Measurements from ENCODE around the gene TMC3.

The TMC3 gene

GRCh38 chr15:81373775-81374395 is at the start of gene TMC3:
TMC3 (minus strand) TSS chr15:81374213; CDS start chr15:81374077, 136 bp downstream.
- Histone ChIP-seq H3K27ac (ENCODE audit: low read depth, low read length, poor library complexity, severe bottlenecking) (no peak within 1 kb of the TSS), H3K4me3 (ENCODE audit: low read depth, low read length, poor library complexity, severe bottlenecking) (no peak within 1 kb of the TSS), H3K4me2 (ENCODE audit: low read length) (no peak within 1 kb of the TSS), H3K9me2 (ENCODE audit: low read depth, low read length) (no peaks in the 10 kb centered on the region), H3K79me2 (ENCODE audit: insufficient read depth, low read length) (no peaks in the 10 kb centered on the region), H3K9me3 (ENCODE audit: low read length) (no peaks in the 10 kb centered on the region), H2AFZ (ENCODE audit: low read length) (no peak within 1 kb of the TSS), H3K27me3 (ENCODE audit: insufficient read depth, low read length) (no peaks in the 10 kb centered on the region), H3F3A (ENCODE audit: insufficient read depth, low read length) (no peaks in the 10 kb centered on the region), H3K9ac (ENCODE audit: low read length) (no peak within 1 kb of the TSS), H4K20me1 (ENCODE audit: insufficient read depth, low read length) (no peaks in the 10 kb centered on the region), H3K4me1 (ENCODE audit: insufficient read depth, low read length, severe bottlenecking) (no peaks in the 10 kb centered on the region), H3K36me3 (ENCODE audit: insufficient read depth, low read length) (no peaks in the 10 kb centered on the region)
- TF ChIP-seq CTCF (IDR thresholded peaks at IDR 0.05; ENCODE audit: low read length) (no peak), EZH2 (IDR thresholded peaks at IDR 0.05; ENCODE audit: borderline replicate concordance, low read length) (no peak)

GRCh38 chr15:81421461-81421860 is 47.4 kb upstream of the TMC3 start:
- H3K4me3 ChIP-seq (ENCODE audit: low read depth, low read length, poor library complexity, severe bottlenecking), result no peak overlapping the region
- H4K20me1 ChIP-seq (ENCODE audit: insufficient read depth, low read length), result no peaks in the 10 kb centered on the region
- H3K9me3 ChIP-seq (ENCODE audit: low read length), result no peaks in the 10 kb centered on the region
- no peak overlapping the region for H3K4me2 ChIP-seq (ENCODE audit: low read length)
- no peaks in the 10 kb centered on the region for H3F3A ChIP-seq (ENCODE audit: insufficient read depth, low read length)
- no peaks in the 10 kb centered on the region for H3K4me1 ChIP-seq (ENCODE audit: insufficient read depth, low read length, severe bottlenecking)
- H3K27ac ChIP-seq (ENCODE audit: low read depth, low read length, poor library complexity, severe bottlenecking), result no peak overlapping the region
- TF ChIP-seq EZH2 (IDR thresholded peaks at IDR 0.05; ENCODE audit: borderline replicate concordance, low read length), result no peak
- TF ChIP-seq CTCF (IDR thresholded peaks at IDR 0.05; ENCODE audit: low read length), result no peak
- H3K9ac ChIP-seq (ENCODE audit: low read length), result no peak overlapping the region
- H3K36me3 ChIP-seq (ENCODE audit: insufficient read depth, low read length), result no peaks in the 10 kb centered on the region
- no peaks in the 10 kb centered on the region for H3K27me3 ChIP-seq (ENCODE audit: insufficient read depth, low read length)
- H2AFZ ChIP-seq (ENCODE audit: low read length), result no peak overlapping the region
- 0 out of 2 replicates have a peak, but pooled peaks cover 3% of the 10 kb centered on the region for H3K79me2 ChIP-seq (ENCODE audit: insufficient read depth, low read length)
- H3K9me2 ChIP-seq (ENCODE audit: low read depth, low read length), result no peaks in the 10 kb centered on the region

GRCh38 chr15:81419332-81419943 is 45.4 kb upstream of the TMC3 start:
- Histone ChIP-seq H3K36me3 (ENCODE audit: insufficient read depth, low read length) (no peaks in the 10 kb centered on the region), H4K20me1 (ENCODE audit: insufficient read depth, low read length) (no peaks in the 10 kb centered on the region), H3K9ac (ENCODE audit: low read length) (no peak overlapping the region), H3K4me1 (ENCODE audit: insufficient read depth, low read length, severe bottlenecking) (no peaks in the 10 kb centered on the region), H3K27ac (ENCODE audit: low read depth, low read length, poor library complexity, severe bottlenecking) (no peak overlapping the region), H2AFZ (ENCODE audit: low read length) (no peak overlapping the region), H3K9me3 (ENCODE audit: low read length) (no peaks in the 10 kb centered on the region), H3K79me2 (ENCODE audit: insufficient read depth, low read length) (0 out of 2 replicates have a peak, but pooled peaks cover 3% of the 10 kb centered on the region), H3F3A (ENCODE audit: insufficient read depth, low read length) (no peaks in the 10 kb centered on the region), H3K4me2 (ENCODE audit: low read length) (no peak overlapping the region), H3K4me3 (ENCODE audit: low read depth, low read length, poor library complexity, severe bottlenecking) (no peak overlapping the region), H3K27me3 (ENCODE audit: insufficient read depth, low read length) (no peaks in the 10 kb centered on the region), H3K9me2 (ENCODE audit: low read depth, low read length) (no peaks in the 10 kb centered on the region)
- TF ChIP-seq CTCF (IDR thresholded peaks at IDR 0.05; ENCODE audit: low read length), result no peak
- TF ChIP-seq EZH2 (IDR thresholded peaks at IDR 0.05; ENCODE audit: borderline replicate concordance, low read length), result no peak
